H1 (cell line): ENCODE data around the gene ABCA2. TPM values are rescaled to one million over a fixed set of nuclear protein-coding genes. Genes with fewer than 3 reads are reported as not detected.

ENCODE experiments used
- EP300 ChIP-seq, 2 experiments: IDR thresholded peaks; 1 replicate in 1 of 2; 2 replicates in 1 of 2; pipeline ENCODE4 v1.6.1; 2011 to 2012; ENCODE audit warnings: low read depth in 2 of 2, low read length in 2 of 2, mild to moderate bottlenecking in 2 of 2, borderline replicate concordance in 1 of 2, inconsistent platforms in 1 of 2, moderate library complexity in 1 of 2
- GABPA ChIP-seq: IDR thresholded peaks from 2 replicates; pipeline ENCODE4 v1.6.1; 2011; ENCODE audit warnings: mild to moderate bottlenecking, low read length, moderate library complexity, borderline replicate concordance; ENCODE audit not compliant: insufficient read depth
- SIN3A ChIP-seq, 2 experiments: IDR thresholded peaks in 1 of 2; conservative IDR thresholded peaks in 1 of 2; 2 replicates each; pipeline ENCODE4 v1.6.1; 2011 to 2012; ENCODE audit warnings: low read length in 2 of 2, improper control_type of control experiment in 1 of 2, low read depth in 1 of 2, mild to moderate bottlenecking in 1 of 2
- polyA plus RNA-seq, 7 experiments: library from polyadenylated mRNA; depleted of rRNA in 3 of 7; stranded (reverse) in 5 of 7; unstranded in 2 of 7; fragments of >200 nt in 5 of 7; fragments of 200-250 nt in 2 of 7; gene quantifications; 1 replicate in 5 of 7; 2 replicates in 1 of 7; 4 replicates in 1 of 7; pipeline versions ENCODE4 v1.2.1 to v1.2.3, GENCODE V29; 2011 to 2013; ENCODE audit warnings: missing spikeins in 2 of 7, mixed read lengths in 2 of 7
- total RNA-seq: library from RNA; stranded (reverse); fragmentation: NEBNext Ultra II Directional; extraction: Animal tissue kit (Norgen Biotek cat#: 25700); gene quantifications from 2 replicates; pipeline ENCODE4 v1.2.1, GENCODE V29; 2021
- TF ChIP-seq, protein P1 (sequence below), 3 experiments: IDR thresholded peaks; 1 replicate in 2 of 3; 2 replicates in 1 of 3; pipeline versions ENCODE4 v1.5.1 to v1.6.1; 2011; ENCODE audit warnings: low read length in 3 of 3, mild to moderate bottlenecking in 3 of 3, inconsistent platforms in 2 of 3, low read depth in 1 of 3, moderate library complexity in 1 of 3; ENCODE audit not compliant: insufficient read depth in 1 of 3; ENCODE audit errors: control extremely low read depth in 1 of 3

Gene ABCA2
- total and polyA plus RNA-seq, 2 of the 8 experiments (the other 6 are each of a cell fraction or from before 2014, with no cell fraction given) = 12.5 to 14.3 TPM

DNA sequence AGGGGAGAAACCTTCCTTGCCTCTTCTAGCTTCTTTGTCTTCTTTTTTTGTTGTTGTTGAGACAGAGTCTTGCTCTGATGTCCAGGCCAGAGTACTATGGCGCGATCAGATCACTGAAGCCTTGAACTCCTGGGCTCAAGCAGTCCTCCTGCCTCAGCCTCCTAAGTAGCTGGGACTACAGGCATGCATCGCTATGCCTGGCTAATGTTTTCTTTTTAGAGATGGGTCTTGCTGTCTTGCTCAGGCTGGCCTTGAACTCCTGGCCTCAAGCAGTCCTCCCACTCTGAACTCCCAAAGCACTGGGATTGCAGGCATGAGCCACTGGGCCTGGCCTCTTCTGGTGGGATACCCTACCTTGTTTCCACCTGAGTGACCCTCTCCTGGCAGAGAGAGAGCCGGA is 39.2 kb downstream of the ABCA2 start (continued):
- no peak for TF ChIP-seq SIN3A (conservative IDR thresholded peaks at IDR 0.05 in 1 of 2, IDR thresholded peaks at IDR 0.05 in 1 of 2; ENCODE audit: low read depth in 1 of 2, low read length in 2 of 2)
- no peak for TF ChIP-seq EP300 (IDR thresholded peaks at IDR 0.05; ENCODE audit: borderline replicate concordance in 1 of 2, low read depth in 2 of 2, low read length in 2 of 2)
- TF ChIP-seq GABPA = no peak
- TF ChIP-seq, protein P1, sequence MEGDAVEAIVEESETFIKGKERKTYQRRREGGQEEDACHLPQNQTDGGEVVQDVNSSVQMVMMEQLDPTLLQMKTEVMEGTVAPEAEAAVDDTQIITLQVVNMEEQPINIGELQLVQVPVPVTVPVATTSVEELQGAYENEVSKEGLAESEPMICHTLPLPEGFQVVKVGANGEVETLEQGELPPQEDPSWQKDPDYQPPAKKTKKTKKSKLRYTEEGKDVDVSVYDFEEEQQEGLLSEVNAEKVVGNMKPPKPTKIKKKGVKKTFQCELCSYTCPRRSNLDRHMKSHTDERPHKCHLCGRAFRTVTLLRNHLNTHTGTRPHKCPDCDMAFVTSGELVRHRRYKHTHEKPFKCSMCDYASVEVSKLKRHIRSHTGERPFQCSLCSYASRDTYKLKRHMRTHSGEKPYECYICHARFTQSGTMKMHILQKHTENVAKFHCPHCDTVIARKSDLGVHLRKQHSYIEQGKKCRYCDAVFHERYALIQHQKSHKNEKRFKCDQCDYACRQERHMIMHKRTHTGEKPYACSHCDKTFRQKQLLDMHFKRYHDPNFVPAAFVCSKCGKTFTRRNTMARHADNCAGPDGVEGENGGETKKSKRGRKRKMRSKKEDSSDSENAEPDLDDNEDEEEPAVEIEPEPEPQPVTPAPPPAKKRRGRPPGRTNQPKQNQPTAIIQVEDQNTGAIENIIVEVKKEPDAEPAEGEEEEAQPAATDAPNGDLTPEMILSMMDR (IDR thresholded peaks at IDR 0.05; ENCODE audit: control extremely low read depth in 1 of 3, insufficient read depth in 1 of 3, low read depth in 1 of 3, low read length in 3 of 3) = no peak
